NT2/D1 (cell line): ENCODE results near the gene DSG2.

Source experiments
- YY1 ChIP-seq: IDR thresholded peaks from 2 replicates; pipeline ENCODE4 v1.6.1; 2011; ENCODE audit not compliant: insufficient read length, insufficient read depth
- ZNF274 ChIP-seq: IDR thresholded peaks from 2 replicates; pipeline ENCODE4 v1.6.1; 2011; ENCODE audit warnings: mild to moderate bottlenecking, low read depth, low read length

GRCh38 chr18:31483396-31483795 is 14.6 kb upstream of the DSG2 start:
- TF ChIP-seq ZNF274 (no peak), YY1 (no peak)
